Ishikawa (cell line): ENCODE data around the gene HECTD3.

Experiments
- CEBPB ChIP-seq: IDR thresholded peaks from 2 replicates; pipeline ENCODE4 v1.6.1; 2012
- CREB1 ChIP-seq: IDR thresholded peaks from 2 replicates; pipeline ENCODE4 v1.6.1; 2012; ENCODE audit warnings: low read depth
- EGR1 ChIP-seq: IDR thresholded peaks from 2 replicates; pipeline ENCODE4 v1.6.1; 2012
- EP300 ChIP-seq: IDR thresholded peaks from 2 replicates; pipeline ENCODE4 v1.6.1; 2012; ENCODE audit warnings: borderline replicate concordance
- FOXM1 ChIP-seq: IDR thresholded peaks from 2 replicates; pipeline ENCODE4 v1.6.1; 2012; ENCODE audit warnings: low read depth, borderline replicate concordance
- NFIC ChIP-seq: IDR thresholded peaks from 2 replicates; pipeline ENCODE4 v1.6.1; 2012
- RAD21 ChIP-seq: IDR thresholded peaks from 2 replicates; pipeline ENCODE4 v1.6.1; 2012; ENCODE audit warnings: low read depth
- TAF1 ChIP-seq: IDR thresholded peaks from 2 replicates; pipeline ENCODE4 v1.6.1; 2012; ENCODE audit warnings: low read depth, mild to moderate bottlenecking
- TCF12 ChIP-seq: IDR thresholded peaks from 2 replicates; pipeline ENCODE4 v1.6.1; 2012; ENCODE audit warnings: low read depth
- TEAD4 ChIP-seq: IDR thresholded peaks from 2 replicates; pipeline ENCODE4 v1.6.1; 2012
- YY1 ChIP-seq: IDR thresholded peaks from 2 replicates; pipeline ENCODE4 v1.6.1; 2012; ENCODE audit warnings: low read depth
- ZBTB7A ChIP-seq: IDR thresholded peaks from 2 replicates; pipeline ENCODE4 v1.6.1; 2012; ENCODE audit warnings: low read depth
- TF ChIP-seq, protein P1 (sequence below): IDR thresholded peaks from 2 replicates; pipeline ENCODE4 v1.6.1; 2012
- TF ChIP-seq, protein P2 (sequence below): IDR thresholded peaks from 2 replicates; pipeline ENCODE4 v1.6.1; 2012; ENCODE audit warnings: low read depth, mild to moderate bottlenecking
- TF ChIP-seq, protein P3 (sequence below): IDR thresholded peaks from 2 replicates; pipeline ENCODE4 v1.6.1; 2012

The HECTD3 gene

DNA sequence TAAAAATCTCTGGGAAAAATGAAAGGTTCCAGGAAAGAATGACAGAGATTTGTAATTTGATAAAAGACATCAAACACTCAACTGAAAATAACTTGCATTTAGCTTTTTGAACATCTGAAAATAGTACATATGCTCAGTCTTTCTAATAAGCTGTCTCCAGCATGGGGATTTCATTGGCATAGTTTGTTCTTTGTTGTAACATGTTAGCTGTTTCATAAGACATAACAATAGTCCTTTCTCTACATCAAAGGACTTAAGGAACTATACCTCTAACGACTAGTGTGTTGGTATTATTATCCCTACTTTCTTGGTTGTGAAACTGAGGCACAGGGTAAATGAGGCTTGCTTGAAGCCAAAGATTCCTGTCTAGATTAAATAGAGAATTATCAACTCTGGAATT is 46.7 kb downstream of the HECTD3 start:
- TF ChIP-seq NFIC (no peak), CREB1 (no peak), FOXM1 (no peak), YY1 (no peak), TEAD4 (no peak)
- TF ChIP-seq, protein P1, sequence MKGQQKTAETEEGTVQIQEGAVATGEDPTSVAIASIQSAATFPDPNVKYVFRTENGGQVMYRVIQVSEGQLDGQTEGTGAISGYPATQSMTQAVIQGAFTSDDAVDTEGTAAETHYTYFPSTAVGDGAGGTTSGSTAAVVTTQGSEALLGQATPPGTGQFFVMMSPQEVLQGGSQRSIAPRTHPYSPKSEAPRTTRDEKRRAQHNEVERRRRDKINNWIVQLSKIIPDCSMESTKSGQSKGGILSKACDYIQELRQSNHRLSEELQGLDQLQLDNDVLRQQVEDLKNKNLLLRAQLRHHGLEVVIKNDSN = no peak

DNA sequence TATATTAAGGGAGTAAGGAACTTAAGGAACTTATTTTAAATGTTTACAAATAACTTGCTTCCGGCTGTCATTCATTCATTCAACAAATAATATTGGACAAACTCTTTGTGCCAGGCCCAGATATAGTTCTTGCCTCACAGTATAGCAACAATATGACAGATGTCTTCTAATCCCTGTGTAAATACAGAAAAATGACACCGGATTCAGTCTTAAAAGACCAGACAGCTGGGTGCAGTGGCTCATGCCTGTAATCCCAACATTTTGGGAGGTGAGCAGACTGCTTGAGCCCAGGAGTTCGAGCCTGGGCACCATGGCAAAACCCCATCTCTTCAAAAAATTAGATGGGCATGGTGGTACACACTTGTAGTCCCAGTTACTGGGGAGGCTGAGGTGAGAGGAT is 48.4 kb downstream of the HECTD3 start:
- TF ChIP-seq NFIC = no peak
- no peak for TF ChIP-seq TEAD4
- TF ChIP-seq EP300 = no peak
- no peak for TF ChIP-seq CEBPB
- no peak for TF ChIP-seq TAF1
- TF ChIP-seq FOXM1 = no peak
- no peak for TF ChIP-seq TCF12
- no peak for TF ChIP-seq RAD21
- TF ChIP-seq, protein P1 = no peak
- TF ChIP-seq ZBTB7A = no peak
- TF ChIP-seq EGR1 = no peak
- TF ChIP-seq, protein P2, sequence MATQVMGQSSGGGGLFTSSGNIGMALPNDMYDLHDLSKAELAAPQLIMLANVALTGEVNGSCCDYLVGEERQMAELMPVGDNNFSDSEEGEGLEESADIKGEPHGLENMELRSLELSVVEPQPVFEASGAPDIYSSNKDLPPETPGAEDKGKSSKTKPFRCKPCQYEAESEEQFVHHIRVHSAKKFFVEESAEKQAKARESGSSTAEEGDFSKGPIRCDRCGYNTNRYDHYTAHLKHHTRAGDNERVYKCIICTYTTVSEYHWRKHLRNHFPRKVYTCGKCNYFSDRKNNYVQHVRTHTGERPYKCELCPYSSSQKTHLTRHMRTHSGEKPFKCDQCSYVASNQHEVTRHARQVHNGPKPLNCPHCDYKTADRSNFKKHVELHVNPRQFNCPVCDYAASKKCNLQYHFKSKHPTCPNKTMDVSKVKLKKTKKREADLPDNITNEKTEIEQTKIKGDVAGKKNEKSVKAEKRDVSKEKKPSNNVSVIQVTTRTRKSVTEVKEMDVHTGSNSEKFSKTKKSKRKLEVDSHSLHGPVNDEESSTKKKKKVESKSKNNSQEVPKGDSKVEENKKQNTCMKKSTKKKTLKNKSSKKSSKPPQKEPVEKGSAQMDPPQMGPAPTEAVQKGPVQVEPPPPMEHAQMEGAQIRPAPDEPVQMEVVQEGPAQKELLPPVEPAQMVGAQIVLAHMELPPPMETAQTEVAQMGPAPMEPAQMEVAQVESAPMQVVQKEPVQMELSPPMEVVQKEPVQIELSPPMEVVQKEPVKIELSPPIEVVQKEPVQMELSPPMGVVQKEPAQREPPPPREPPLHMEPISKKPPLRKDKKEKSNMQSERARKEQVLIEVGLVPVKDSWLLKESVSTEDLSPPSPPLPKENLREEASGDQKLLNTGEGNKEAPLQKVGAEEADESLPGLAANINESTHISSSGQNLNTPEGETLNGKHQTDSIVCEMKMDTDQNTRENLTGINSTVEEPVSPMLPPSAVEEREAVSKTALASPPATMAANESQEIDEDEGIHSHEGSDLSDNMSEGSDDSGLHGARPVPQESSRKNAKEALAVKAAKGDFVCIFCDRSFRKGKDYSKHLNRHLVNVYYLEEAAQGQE = no peak
- no peak for TF ChIP-seq YY1
- TF ChIP-seq, protein P3, sequence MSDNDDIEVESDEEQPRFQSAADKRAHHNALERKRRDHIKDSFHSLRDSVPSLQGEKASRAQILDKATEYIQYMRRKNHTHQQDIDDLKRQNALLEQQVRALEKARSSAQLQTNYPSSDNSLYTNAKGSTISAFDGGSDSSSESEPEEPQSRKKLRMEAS = no peak
- TF ChIP-seq CREB1 = no peak

DNA sequence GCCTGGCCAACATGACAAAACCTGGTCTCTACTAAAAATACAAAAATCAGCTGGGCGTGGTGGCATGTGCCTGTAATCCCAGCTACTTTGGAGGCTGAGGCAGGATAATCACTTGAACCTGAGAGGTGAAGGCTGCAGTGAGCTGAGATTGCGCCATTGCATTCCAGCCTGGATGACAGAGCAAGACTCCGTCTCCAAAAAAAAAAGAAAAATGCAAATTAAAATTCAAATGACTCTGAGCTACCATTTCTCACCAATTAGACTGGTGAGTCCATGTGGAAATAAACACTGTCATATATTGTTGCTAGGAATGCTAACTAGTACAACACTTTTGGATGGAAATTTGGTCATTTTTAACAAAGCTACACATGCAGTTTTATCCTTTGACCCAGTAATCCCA is 53.6 kb downstream of the HECTD3 start:
- peak; percentile 66; the same call in 1 of the 2 replicates for TF ChIP-seq CEBPB
